ENCODE data around the gene GOLGA7B.

GOLGA7B gene

GRCh38 chr10:97882142-97883091, 32.8 kb downstream of the GOLGA7B start:
- no peak for TF ChIP-seq CTCF (IDR thresholded peaks at IDR 0.05; ENCODE audit: control insufficient read depth, insufficient read depth, low read depth, low read length, missing control alignments)
- H3K4me3 ChIP-seq (ENCODE audit: control insufficient read depth, low read depth, low read length) = no peak overlapping the region
- peak; percentile 83 for DNase-seq (ENCODE audit: low read depth)

- no peak for TF ChIP-seq CTCF (IDR thresholded peaks at IDR 0.05; ENCODE audit: control insufficient read depth, insufficient read depth, low read depth, low read length, missing control alignments)
- H3K4me3 ChIP-seq (ENCODE audit: control insufficient read depth, low read depth, low read length) = no peak overlapping the region
- no peak for DNase-seq (ENCODE audit: low read depth)
These were observed 33.4 kb downstream of the GOLGA7B start for GRCh38 chr10:97883092-97883485.

- no peak for DNase-seq (ENCODE audit: low read depth)
- TF ChIP-seq CTCF (IDR thresholded peaks at IDR 0.05; ENCODE audit: control insufficient read depth, insufficient read depth, low read depth, low read length, missing control alignments) = no peak
- no peak overlapping the region for H3K4me3 ChIP-seq (ENCODE audit: control insufficient read depth, low read depth, low read length)
These were observed 36.6 kb downstream of the GOLGA7B start for GRCh38 chr10:97886286-97886685.

GRCh38 chr10:97887399-97887798, 37.8 kb downstream of the GOLGA7B start:
- TF ChIP-seq CTCF (IDR thresholded peaks at IDR 0.05; ENCODE audit: control insufficient read depth, insufficient read depth, low read depth, low read length, missing control alignments) = no peak
- no peak overlapping the region for H3K4me3 ChIP-seq (ENCODE audit: control insufficient read depth, low read depth, low read length)
- no peak for DNase-seq (ENCODE audit: low read depth)

- no peak overlapping the region for H3K4me3 ChIP-seq (ENCODE audit: control insufficient read depth, low read depth, low read length)
- DNase-seq (ENCODE audit: low read depth) = no peak
- no peak for TF ChIP-seq CTCF (IDR thresholded peaks at IDR 0.05; ENCODE audit: control insufficient read depth, insufficient read depth, low read depth, low read length, missing control alignments)
These were observed 38.5 kb downstream of the GOLGA7B start for GRCh38 chr10:97888134-97888533.

- TF ChIP-seq CTCF (IDR thresholded peaks at IDR 0.05; ENCODE audit: control insufficient read depth, insufficient read depth, low read depth, low read length, missing control alignments) = peak; percentile 18
- H3K4me3 ChIP-seq (ENCODE audit: control insufficient read depth, low read depth, low read length) = no peak overlapping the region
- peak; percentile 16 for DNase-seq (ENCODE audit: low read depth)
These were observed 39.1 kb downstream of the GOLGA7B start for GRCh38 chr10:97888641-97889262.

All from AG09309 (cell line).